GM19023 (cell line): ENCODE measurements around the gene AAMDC.

Experiments used
- ATAC-seq: cut with Tn5 transposase; IDR thresholded peaks from one replicate; pipeline ENCODE4 v1.9.1; 2021; ENCODE audit warnings: mild to moderate bottlenecking, moderate library complexity; ENCODE audit not compliant: unreplicated experiment

Gene AAMDC

DNA sequence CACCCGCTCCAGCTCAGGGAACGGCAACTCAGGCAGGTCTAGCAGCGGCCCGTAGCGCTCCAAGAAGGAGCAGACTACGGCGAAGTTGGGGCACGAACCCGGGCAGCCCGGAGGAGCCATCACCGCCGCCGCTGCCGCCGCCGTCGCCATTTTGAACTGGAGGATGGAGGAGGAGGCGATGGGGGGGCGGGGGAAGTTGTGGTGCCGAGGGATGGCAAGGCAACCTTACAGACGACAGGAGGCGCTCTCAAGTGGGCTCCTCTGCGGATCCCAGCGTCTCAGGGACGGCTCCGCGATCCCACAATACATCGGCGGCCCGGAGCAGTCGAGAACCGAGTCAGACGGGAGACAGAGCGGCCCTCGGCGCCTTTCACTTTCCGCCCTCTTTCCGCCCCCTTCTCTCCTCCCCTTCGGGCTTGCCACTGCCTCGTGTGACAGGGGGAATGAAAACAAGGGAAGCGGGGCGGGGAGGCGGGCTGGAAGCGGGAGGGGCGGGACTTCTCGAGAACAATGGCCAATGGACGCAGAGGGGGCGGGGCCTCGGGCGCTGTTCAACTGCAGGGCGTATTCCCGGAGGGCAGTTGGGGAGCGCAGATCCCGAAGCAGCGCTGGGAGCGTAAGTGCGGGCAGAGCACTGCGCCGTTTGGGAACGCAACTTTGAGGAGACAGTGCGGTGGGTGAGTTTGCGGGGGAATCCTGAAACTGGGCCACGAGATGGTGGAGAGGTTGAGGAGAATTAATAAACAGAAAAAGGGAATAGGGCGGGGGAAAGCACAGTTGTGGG lies at the start of gene AAMDC, which contains the start of gene RSF1:
Gene AAMDC (plus strand): TSS at position 580 of the 784 bp plus-strand sequence. CDS start 21,353 bp downstream, outside the sequence.
Gene RSF1 (minus strand): TSS at position 158 of the 784 bp plus-strand sequence. CDS start 8 bp downstream, at position 150.
- ATAC-seq = peak; percentile 84

DNA sequence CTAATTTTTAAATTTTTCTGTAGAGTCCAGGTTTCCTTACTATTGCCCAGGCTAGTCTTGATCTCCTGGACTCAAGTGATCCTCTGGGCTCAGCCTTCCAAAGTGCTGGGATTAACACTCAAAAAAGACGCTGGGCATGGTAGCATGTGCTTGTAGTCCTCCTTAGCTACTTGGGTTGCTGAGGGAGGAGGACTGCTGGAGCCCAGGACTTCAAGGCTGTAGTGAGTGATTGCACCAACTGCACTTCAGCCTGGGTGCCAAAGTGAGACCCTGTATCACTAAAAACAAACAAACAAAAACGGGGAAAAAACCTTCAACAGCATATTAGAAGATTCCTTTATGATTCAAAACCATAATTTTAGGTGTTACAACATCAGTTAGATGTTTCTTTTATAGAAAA lies 45.0 kb upstream of the AAMDC start:
- ATAC-seq = no peak

DNA sequence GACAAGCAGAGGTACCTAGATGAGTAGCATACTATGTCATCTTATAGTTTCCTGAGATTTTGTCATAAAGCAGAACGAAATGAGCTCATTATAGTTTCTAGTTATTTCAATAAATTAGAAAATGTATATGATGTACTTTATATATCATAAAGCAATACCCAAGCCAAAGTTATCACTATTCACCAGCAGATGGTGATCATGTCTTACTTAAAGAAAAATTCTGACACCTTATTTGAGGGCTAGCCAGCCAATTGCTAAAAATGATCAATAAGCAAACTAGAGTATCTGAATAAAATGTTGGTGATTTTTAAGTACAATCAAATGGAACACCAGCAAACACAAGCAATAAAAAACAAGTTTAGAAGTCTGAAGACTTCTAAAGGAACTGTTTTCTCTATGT lies 44.5 kb upstream of the AAMDC start:
- no peak for ATAC-seq

DNA sequence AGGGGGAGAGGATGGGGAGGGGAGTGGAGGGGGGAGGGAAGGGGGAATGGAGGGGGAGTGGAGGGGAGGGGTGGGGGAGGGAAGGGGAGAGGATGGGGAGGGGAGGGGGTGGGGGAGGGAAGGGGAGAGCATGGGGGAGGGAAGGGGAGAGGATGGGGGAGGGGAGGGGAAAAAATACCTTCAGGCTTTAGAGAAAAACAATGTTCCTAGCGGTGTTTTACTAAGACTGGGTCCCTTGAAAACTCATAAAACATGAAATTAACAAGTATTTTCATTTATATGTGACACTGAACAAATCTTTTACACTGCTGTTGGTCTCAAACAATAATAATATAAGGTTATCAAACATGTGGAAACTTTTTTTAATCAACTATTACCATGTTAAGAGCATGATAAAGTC lies 42.8 kb upstream of the AAMDC start:
- no peak for ATAC-seq

DNA sequence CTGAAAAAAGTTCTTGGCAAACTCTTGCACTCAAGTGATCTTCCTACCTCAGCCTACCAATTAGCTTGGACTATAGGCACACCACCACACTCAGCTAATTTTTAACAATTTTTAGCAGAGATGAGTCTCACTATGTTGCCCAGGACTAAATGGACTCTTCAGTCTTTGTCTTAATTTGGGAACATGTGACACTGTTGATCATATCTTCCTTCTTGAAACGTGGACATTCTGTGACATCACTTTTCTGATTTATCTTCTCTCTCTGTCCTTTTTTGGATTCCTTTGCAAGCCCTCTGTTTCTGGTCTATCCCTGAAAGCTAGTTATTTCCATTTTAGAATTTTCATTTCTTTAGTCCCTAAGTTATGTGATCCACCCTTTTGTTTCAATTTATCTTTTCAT lies 42.4 kb upstream of the AAMDC start:
- no peak for ATAC-seq

DNA sequence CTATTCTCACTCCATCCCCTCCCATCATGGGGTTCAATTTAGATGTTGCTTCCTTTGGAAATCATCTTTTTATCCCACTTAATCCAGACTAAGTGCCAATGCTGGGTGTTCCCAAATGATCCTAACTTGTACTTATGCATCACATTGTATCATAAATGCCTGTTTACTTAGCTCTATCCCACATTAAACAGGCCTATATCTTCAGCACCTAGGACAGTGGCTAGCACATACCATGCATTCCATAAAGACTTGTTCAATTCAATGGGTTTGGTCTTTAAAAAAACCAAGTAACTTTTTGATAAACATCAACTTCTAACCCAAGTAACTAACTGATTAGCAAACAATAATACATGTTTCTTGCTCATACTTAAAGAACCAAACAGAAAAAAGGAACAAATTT lies 41.0 kb upstream of the AAMDC start:
- no peak for ATAC-seq

DNA sequence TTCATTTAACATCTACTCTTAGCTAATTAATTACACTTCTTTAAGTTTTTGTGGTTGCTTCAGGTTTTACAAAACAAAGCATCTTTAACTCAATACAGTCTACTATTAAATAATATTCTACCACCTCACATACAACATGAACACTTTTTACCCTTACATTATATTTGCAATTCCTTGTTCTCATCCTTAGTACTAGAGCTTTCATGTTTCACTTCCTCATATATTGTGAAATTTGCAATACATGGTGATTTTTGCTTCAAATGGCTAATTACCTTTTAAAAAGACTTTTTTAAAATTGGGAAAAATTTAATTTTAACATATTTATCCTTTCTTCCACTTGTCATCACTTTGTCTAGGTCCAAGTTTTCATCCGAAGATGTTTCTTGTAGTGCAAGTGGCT lies 37.9 kb upstream of the AAMDC start:
- no peak for ATAC-seq

DNA sequence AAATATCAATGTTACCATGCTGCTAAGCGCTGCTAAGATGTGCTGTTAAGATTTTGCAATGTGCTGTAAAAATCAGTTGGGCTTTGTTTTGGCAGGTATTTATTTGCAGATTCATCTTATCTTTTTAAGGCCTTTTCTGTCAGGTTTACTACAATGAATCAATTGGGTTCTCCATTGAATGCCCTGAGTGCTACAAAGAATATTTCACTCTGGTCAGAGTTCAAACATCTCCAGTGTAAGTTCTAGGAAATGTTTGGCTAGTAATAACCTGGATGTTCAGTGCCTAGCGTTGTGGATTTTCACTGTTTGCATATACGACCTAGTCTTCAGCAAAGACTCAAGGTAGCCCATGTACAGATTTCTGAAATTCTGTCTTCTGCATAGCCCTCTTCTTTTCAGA lies 36.4 kb upstream of the AAMDC start:
- no peak for ATAC-seq

DNA sequence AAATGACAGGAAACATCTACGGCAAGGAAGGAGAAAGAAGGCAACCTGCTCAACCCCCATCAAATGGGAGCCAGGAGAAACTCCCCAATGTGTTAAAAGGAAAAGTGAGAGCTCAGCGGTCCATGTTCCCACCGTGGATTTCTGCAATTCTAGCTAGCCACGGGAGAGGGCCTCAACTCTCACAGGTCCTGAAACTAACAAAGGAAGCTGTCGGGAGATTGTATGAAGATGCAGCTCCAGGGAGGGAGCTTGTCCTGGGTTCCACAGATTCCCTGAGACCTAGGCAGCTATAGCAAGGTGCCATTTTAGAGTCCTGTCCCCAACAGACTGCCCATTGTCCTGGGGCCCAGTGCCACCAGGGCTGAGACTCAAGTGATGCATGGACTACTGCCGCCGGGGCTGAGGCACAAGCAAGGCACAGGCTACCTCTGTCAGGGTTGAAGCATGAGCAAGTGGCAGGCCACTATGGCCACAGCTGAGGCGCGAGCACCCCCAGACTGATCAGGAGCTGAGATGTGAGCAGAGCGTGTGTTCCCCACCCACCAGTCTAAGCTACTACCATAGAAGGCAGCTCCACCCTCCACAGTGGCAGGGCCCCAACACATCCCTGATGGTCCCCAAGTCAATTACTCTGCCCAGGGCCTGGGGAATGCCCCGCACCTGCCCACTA lies 31.7 kb upstream of the AAMDC start:
- ATAC-seq = no peak

DNA sequence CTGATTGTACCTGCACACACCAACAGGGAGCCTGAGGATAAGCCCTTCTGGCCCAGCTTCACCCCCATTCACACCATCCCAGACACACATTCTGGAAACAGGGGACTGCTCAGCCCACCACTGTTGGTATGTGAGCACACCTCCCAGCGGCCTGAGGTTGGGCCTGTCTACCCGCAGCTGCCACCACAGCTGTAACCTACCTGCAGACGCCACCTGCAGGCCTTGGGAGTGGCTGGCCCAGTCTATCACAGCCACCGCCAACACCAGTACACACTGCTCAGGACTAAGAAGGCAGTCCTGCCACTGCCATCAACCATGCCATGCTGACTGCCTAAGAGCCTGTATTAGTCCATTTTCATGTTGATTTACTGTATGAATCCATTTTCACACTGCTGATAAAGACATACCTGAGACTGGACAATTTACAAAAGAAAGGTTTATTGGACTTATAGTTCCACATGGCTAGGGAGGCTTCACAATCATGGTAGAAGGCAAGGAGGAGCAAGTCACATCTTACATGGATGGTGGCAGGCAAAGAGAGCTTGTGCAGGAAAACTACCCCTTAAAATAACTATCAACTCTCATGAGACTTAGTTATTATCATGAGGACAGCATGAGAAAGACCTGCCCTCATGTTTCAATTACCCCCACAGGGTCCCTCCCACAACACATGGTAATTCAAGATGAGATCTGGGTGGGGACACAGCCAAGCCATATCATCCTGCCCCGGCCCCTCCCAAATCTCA lies 31.0 kb upstream of the AAMDC start:
- ATAC-seq = no peak

DNA sequence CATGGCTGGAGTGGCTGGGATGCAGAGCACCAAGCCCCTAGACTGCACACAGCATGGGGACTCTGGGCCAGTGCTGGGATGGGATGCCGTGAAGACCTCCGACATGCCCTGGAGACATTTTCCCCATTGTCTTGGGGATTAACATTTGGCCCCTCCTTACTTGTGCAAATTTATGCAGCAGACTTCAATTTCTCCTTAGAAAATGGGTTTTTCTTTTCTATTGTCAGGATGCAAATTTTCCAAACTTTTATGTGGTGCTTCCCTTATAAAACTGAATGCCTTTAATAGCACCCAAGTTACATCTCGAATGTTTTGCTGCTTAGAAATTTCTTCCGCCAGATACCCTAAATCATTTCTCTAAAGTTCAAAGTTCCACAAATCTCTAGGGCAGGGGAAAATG lies 29.6 kb upstream of the AAMDC start:
- no peak for ATAC-seq

DNA sequence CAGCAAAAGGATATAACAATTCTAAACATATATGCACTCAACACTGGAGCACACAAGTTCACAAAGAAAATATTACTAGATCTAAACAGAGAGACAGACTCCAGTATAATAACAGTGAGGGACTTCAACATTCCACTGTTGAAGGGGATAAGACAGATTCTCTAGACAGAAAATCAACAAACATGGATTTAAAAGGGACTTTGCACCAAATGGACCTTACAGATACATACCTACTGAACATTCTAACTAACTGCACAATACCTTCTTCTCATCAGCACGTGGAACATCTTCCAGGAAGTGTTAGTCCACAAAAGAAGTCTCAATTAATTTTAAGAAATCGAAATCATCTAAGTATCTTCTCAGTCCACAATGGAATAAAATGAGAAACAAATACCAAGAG lies 27.0 kb upstream of the AAMDC start:
- ATAC-seq = no peak

DNA sequence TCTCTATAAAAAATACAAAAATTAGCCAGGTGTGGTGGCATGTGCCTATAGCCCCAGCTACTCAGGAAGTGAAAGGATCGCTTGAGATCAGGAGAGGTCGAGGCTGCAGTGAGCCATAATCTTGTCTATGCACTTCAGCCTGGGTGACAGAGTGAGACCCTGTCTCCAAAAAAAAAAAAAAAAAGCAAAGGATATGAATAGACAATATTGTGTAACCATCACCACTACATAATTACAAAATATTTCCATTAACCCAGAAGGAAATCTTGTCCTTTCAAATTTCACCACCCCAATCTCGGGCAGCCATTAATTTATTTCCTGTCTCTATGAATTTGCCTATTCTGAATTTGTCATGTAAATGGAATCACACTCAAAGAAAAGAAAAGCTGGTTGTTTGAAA lies 21.6 kb upstream of the AAMDC start:
- ATAC-seq = no peak

DNA sequence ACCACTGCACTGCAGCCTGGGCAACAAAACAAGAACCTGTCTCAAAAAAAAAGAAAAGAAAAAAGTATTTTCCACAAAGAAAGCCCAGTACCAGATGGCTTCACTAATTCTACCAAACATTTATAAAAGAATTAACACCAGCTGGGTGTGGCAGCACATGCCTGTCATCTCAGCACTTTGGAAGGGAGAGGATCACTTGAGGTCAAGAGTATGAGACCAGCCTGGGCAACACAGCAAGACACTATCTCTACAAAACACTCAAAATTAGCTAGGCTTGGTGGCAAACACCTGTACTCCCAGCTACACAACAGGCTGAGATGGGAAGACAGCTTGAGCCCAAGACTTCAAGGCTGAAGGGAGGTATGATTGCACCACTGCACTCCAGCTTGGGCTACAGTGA lies 20.5 kb upstream of the AAMDC start:
- no peak for ATAC-seq

DNA sequence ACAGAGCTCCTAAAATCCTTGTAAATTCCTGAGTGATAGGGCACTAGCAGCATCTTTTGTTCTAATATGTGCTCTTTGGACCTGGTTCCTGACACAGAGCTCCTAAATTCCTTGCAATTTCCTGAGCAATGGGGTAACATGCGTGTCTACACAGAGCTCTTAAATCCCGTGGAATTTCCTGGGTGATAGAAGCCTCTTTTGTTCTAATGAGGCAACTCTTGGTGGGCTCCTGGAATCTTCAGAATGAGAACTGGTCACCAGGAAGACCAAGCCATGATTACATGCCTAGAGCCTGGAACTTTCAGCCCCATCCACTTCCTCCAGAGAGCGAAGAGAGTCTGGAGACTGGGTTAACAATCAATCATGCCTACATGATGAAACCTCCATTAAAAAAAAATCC lies 19.5 kb upstream of the AAMDC start:
- ATAC-seq = no peak

DNA sequence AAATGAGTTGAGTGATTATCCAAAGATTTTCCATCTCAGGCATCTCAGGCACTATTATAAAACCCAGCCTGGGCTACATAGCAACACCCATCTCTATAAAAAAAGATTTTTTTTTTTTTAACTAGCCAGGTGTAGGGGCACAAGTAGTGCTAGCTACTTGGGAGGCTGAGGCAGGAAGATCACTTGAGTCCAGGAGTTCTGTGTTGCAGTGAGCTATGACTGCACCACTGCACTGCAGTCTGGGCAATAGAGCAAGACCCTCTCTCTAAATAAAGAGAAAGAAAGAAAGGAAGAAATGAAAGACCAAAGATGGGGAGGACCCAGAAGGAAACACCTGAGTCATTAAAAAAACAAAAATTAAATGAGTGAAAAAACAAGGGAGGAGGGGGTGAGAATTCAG lies 14.5 kb upstream of the AAMDC start:
- ATAC-seq = no peak

DNA sequence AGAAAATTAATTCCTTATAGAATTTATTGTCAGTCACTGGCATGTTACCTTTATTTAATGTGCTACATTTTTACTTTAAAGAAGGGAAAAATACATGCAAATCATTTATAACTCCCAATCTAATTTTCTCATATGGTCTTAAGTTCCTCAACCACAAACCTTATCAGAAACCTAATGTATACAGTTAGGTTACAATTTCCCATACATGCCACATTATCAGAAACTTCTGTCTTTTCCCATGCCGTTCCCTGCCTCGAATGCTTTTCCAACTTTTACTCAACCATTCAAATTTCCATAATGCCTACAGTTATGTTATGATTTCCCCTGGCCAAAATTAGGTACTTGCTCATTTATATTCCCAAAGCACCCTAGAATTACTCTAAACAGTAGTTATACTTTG lies 14.0 kb upstream of the AAMDC start:
- ATAC-seq = no peak

DNA sequence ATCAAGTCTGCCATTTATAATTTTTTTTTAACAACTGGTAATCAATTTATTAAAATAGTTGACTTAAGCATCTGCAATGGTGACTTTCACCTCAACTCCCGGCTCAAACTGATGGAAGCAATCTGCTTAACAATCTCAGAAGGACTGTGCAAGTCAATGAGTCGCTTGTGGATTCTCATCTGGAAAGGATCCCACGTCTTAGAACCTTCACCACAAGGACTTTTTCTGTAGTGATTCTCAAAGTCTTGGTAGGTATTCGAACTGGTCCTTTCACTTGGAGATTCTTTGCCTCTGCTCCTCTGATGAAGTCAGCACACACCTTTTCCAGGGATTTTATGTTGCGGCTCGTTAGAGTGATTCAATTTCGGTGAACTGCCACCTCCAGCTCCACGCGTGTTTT lies 7.7 kb upstream of the AAMDC start:
- no peak for ATAC-seq

DNA sequence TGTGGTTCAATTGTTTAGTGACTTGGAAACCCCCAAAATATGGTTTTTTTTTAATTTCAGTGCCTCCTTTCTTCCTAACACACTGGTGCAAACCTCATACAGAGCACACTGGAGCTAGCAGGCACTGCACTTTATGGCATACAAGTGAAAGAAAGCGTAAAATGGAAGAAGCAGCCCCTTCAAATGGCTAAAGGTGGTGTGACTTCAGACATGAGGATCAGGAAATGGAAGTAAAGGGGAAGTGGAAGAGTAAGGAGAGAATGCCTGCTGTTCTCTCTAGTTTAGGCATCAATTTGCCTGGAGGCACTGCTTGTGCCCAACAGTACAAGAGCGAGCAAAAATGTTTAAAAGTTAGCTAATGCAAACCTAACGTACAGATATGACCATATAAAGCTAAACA lies 6.1 kb upstream of the AAMDC start:
- ATAC-seq = no peak

DNA sequence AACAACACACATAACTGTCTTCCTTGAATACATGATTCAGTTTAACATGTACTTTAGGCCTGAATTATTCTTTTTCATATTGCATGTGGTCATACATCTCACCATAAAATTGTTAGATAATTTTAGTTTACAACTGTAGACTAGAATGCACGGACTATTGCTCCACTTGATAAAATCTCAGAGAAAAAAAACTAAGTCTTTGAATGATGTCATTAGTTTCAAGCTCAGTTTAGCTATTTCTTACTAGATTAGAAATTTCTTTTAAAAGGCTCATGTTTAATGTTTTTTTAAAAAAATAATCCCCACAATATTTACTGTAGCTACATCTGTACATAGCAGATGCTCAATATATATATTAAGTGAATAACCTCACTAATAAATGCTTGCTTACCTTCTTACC lies 5.5 kb upstream of the AAMDC start:
- ATAC-seq = no peak

DNA sequence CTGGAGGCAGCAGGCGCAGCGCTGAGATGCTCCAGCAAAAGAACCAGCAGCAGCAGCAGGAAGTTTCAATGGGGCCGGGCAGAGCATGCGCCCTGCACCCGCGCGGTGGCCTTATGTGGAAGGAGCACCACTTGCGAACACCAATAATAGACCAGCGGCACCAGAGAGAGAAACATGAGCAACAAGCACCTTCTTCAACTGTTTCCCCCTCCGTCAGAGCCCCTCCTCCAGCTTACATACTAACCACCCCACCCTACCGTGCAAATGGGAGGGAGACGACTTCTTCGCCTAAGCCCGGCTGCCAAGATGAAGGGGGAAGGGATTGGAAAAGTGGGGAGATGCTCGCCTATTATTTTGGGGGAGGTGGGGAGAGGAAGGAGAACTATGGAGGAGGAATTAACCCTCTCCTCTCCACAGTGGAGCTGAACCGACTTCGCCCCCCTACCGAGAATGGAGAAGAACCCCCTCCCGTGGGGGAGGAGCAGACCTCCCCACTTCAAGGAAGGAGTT lies 1.5 kb upstream of the AAMDC start:
- peak; percentile 39 for ATAC-seq
